Left forelimb (tissue), 1 donor: ENCODE data around the gene RNGTT.
A peak's percentile ranks its signal among the peaks of the same experiment; 100 is the strongest.
"Not testable (repeated sequence)": the region's sequence is repeated elsewhere in the genome, so short reads cannot be mapped to it uniquely, and the experiment has no call there.

Experiments used
- DNase-seq: peaks from one replicate; pipeline ENCODE4 v3.0.0-alpha.2; 2018; ENCODE audit warnings: low spot score

The RNGTT gene

DNA sequence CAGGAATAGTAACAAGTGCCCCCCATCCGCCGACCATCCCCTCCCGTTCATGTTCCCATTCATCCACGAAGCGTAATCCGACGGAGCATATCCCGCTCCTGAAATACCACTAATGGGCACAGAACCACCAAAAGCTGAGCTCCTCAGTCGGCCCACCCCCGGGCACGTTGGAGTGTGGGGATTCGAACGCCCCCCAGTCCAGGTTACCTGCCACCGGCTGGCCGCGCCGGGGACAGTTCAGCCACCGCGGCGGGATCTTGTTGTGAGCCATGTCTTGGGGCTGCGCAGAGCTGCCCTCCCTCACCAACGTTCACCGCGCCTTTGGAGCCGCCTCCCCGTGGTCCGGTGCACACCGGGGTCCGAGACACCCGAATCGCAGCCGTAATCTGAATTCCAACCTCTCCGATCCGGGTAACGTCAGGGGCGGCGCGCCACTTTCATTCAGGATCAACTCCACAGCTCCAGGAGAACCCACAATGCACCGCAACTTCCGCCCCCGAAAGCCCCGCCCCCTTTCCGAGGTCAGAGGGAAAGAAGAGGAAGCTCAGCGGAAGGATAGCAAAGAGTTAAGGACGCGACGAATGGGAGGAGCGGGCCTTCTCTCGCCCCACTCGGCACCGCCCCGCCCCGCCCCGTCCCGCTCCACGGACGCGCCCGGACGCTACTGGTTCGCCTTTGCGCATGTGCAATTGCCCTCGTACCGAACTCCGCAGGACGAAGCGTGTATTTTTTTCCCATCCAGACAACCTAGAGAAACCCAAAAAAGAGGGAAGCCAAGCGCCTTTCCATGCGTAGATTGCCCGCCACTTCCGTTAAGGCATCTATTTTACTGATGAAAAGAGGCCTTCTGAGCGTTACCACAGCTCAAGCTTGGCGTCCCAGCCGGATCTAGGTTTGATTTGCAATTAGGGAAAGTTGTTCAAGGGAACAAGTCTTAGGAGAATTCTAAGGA lies at the start of gene RNGTT:
Gene RNGTT (minus strand): TSS at position 480 of the 952 bp plus-strand sequence. CDS start 209 bp downstream, at position 271.
- peak; percentile 99 for DNase-seq

DNA sequence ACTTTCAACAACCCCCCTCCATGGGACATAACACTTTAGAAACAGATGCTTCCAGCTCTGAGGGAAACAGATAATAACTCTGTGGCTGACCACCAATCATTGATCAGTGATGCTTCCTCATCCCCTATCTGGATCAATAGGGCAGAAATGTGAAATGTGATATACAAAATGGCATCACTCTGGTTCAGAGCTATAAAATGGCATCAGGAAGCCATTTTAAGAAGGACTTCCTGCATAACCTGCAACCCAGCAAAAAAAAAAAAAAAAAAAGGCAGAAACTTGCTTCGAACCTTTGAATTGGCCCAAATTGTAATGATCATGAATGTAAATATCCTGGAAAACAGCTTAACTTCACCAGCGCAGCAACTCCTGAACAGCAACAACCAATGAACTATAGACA lies 48.0 kb upstream of the RNGTT start:
- DNase-seq = no peak

DNA sequence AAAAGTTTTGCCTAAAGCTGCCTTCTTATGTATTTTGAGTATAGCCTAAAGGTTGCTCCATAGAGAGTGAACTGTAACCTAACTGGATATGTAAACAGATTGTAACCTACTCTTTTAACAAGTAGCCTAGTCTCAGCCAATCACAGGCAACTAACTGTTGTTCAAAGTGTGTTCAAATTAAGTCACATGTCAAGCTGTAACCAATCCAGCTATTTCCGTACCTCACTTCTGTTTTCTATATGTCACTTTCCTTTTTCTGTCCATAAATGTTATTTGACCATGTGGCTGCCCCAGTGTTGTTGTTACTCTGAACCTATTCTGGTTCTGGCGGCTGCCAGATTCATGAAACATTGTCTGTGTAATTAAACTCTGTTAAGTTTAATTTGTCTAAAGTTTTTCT lies 47.4 kb upstream of the RNGTT start:
- no peak for DNase-seq

DNA sequence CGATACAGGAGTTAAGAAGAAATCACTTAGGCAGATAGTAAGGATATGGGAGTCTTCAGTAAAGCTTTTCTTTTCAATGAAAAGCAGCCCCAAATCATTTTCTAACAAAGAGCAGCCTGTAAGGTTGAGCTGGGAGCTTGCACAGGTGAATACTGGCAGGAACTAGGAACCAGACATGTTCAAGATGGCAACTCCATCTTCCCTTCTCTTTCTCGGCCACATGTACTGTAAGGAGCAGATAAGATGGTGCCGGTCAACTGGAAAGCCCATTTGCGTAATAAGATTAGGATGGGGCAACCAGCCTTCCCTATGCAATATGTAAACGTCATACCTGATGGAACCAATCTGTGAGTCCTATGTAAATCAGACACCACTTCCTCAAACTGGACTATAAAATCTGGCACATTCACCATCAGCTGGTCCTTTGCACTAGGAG lies 46.2 kb upstream of the RNGTT start:
- DNase-seq = no peak

DNA sequence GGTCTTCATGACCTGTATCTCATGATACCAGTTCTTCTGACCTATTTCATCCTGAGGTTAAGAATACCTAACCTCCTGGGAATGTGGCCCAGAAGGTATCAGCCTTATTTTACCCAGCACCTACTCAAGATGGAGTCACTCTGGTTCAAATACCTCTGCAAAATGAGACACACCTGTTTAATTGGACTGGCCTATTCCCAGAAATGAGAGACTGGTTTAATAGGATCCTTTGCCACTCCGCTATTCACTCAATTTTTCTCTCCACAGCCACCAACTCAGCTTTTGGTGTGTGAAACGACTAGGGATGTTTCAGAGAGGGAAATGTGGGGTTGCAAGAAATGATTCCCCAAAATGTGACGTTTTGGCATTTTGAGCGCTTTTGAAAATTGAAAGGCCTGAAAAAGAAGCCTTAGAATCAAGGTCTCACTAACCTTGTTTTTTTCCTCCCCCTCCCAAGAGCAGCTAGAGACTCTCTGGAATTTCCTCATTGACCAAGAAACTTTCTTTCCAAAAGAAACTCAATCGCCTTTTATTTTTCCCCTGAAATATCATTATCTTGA lies 45.5 kb upstream of the RNGTT start:
- DNase-seq = no peak

DNA sequence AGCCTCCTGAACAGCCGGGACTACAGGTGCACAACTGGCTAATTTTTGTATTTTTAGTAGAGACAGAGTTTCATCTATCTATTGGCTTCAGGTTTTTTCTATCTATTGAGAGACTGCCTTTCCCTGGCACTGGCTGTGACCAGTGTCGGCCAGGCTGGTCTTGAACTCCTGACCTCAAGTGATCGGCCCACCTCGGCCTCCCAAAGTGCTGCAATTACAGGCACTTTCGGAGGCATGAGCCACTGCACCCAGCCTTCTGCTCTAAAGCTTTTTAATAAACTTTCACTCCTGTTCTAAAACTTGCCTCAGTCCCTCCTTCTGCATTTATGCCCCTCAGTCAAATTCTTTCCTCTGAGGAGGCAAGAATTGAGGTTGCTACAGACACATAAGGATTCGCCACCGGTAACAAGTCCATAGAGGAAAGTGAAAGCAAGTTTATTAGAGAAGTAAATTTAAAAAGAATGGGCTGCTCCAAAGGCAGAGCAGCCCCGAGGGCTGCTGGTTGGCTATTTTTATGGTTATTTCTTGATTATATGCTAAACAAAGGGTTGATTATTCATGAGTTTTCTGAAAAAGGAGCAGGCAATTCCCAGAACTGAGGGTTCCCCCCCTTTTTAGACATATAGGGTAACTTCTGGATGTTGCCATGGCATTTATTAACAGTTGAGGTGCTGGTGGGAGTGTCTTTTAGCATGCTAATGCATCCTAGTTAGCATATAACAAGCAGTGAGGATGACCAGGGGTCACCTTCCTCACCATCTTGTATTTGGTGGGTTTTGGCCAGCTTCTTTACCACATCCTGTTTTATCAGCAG lies 44.8 kb upstream of the RNGTT start:
- no peak for DNase-seq

DNA sequence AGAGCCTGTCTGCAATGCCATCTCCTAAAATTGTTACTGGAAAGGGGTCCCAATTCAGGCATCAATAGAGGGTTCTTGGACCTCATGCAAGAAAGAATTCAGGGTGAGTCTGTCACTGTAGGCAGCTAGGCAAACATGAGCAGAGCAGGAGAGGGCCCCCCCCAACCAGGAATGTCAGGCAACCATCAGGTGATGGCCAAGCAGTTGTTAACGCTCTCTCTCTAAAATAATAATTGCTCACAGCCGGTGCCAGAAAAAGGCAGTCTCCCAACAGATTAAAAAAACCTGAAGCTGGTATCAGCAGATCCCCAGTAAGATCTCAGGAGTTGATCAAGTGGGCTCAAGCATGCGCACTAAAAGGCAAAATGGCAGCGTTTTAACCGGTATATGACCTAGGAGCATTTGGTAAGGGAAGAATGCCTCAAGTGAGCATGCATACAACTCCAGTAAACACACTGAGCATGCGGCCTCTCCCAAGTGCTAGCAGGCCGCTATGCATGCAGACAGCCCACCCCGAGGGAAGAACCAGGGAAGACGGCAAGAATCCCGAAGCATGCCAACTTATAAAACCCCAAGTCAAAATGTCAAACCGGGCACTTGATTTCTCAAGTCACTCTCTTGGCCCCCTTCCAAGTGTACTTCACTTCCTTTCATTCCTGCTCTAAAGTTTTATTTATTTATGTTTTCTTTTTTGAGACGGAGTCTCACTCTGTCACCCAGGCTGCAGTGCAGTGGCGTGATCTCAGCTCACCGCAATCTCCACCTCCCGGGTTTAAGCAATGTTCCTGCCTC lies 44.0 kb upstream of the RNGTT start:
- DNase-seq = no peak

DNA sequence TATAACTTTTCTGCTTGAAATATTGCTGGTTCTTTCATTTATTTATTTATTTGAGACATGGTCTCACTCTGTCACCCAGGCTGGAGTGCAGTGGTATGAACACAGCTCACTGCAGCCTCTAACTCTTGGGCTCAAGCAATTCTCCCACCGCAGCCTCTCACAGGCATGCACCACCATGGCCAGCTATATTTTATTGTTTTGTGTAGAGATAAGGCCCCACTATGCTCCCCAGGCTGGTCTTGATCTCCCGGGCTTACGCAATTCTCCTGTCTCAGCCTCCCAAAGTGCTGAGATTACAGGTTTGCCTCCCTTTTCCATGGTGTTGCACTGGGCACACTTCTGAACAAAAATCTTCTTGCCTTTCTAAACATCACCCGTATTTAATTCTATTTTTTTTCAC lies 39.1 kb upstream of the RNGTT start:
- DNase-seq = no peak

DNA sequence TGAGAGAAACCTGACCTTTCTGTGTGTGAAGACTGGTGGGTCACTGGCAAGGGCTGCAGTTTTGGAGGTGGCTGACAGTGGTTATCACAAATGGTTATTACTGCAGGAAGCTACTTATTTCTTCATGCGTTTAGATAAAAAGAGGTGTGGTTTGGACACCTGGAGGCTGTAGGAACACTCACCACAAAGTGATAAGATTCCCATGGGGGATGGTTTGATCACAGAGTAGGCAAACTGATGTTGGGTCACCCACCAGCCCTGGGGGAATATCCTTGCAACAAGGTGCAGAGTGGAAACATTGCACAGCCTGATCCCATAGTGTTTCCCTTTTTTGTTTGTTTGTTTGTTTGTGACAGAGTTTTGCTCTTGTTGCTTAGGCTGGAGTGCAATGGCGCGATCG lies 33.9 kb upstream of the RNGTT start:
- DNase-seq = no peak

DNA sequence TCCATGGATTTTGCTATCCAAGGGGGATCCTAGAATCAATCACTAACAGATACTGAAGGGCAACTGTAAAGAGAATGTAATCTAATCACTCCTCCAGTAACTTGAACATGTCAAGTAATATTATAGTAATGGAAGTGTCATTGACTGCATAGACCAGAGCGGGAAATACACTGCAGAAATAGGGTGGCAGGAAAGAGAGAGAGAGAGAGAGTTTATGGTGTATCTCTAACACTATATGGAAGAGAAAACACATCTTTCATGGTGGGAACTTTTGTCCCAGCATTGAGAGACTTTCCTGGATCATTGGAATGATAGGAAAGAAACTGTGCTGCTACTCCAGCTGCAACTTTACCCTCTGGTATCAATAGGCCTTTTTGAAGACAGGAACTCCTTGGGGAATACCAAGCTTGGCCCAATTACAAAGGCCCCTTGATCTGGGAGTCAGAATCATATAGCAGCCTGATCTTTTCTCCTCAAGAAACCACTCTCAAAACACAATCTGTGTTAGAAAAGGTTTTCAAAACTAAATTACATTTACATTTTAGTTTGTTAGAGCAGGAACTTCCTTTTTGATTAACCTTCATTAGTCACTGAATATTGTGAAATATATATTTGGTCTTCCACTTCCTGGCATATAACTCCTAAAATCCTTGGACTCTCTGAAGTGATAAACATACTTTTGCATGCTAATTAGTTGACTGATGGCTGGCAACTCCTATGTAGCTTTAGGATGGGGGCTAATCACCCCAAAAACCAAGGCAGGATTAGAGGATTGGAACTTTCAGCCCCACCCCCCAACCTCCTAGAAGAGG lies 29.5 kb upstream of the RNGTT start:
- DNase-seq = no peak

DNA sequence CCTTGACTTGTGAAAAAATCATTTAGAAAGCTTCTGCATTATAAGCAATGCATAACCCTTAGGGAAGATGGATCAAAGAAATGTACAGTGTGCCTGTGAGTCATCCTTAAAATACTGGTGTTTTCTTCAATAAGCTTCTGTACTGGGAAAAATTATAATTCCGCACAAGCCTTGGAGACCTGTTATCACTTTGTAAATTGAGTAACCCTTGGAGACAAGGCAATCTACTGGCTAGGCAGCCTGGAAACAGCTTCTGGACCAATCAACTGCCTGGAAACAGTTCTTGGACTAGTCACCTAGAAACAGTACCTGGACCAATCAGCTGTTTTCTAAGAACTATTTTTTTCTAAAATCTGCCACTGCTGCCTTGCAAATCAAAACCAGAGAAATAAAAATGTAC lies 25.8 kb upstream of the RNGTT start:
- no peak for DNase-seq

DNA sequence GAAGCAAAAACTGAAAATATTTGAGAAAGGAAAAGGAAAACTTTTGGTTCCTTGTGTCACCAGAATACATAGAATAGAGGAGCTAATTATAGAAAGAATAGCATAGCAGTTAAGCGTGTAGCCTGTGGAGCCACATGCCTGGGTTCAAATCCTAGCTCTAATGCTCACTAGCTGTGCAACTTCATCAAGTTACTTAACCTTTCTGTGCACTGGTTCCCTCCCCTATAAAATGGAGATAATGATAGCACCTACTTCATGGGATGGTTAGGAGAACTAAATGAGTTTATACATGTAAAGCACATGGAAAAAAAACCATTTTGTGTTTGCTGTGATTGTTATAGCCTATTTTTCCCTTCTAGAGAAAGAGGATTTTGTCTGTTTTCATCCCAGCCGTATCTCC lies 24.5 kb upstream of the RNGTT start:
- DNase-seq = no peak

DNA sequence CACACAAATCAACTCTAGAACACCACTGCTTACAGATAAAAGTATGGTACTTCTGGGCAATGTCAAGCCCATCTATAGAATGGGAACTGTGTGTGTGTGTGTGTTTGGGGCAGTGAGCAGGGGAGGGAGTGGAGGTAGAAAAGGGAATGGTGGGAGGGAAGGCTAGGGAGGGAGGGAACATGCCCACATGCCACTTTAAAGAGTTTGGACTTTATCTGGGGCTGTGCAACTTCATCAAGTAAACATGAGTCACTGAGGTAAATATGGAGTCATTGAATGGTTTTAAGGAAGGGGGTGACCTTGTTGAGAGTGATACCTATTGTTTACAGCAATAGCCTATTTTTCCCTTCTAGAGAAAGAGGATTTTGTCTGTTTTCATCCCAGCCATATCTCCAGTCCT lies 22.5 kb upstream of the RNGTT start:
- no peak for DNase-seq

DNA sequence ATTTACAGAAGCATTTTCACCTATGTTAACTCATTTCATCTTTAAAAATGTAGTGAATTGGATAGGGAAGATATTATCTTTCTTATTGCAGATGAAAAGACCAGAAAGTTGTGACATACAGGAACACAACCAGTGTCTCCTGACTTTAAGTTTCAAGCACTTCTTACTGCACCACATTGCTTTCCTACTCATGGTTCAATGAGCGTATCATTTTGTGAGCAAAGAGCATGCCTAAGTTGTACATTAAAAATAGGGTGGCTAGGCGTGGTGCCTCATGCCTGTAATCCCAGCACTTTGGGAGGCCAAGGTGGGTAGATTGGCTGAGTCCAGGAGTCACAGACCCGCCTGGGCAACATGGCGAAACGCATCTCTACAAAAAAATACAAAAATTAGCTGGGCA lies 21.2 kb upstream of the RNGTT start:
- no peak for DNase-seq

DNA sequence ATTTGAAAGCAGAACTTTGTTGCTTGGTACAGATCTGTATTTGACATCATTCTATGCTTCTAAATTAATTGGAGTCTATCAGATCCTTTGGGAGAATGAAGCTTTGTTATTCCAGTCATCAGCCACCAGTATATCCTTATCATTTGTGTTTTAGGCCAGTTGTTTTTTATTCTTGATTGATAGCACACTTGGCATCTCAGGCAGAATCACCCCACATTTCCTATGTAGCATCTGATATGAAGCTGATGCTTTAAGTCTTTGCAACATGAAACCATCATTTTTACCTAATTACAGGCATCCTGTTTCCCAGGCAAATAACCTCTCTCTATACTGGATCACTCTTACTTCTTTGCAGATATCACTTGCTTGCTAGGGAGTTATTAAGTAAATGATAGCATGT lies 20.7 kb upstream of the RNGTT start:
- DNase-seq = no peak

DNA sequence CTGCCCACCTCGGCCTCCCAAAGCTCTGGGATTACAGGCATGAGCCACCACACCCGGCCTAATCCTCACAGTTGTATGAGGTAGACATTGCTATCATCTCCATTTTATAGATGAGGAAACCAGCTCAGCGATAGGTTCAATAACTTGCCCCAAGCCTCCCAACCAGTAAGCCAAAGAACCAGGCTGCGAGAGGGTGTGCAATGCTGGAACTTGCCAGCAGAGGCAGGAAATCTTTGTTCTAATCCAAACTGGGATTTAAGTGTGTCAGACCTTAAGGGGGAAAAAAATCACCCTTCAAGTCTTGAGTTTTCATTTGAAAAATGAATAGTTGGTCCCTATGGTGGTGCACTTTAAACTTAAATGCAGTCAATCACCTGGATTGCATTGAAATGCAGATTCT lies 20.1 kb upstream of the RNGTT start:
- DNase-seq = no peak

DNA sequence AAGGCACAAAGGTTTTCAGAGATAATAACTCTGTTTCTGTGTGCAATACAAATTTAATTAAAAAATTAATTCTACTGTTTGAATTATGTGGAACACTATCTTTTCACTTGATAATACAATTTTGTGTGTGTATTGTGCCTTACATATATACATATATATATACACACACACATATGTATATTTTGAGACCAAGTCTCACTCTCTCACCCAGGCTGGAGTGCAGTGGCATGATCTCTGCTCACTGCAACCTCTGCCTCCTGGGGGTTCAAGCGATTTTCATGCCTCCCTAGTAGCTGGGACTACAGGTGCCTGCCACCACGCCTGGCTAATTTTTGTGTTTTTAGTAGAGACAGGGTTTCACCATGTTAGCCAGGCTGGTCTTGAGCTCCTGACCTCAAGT lies 19.7 kb upstream of the RNGTT start:
- DNase-seq = not testable (repeated sequence)

DNA sequence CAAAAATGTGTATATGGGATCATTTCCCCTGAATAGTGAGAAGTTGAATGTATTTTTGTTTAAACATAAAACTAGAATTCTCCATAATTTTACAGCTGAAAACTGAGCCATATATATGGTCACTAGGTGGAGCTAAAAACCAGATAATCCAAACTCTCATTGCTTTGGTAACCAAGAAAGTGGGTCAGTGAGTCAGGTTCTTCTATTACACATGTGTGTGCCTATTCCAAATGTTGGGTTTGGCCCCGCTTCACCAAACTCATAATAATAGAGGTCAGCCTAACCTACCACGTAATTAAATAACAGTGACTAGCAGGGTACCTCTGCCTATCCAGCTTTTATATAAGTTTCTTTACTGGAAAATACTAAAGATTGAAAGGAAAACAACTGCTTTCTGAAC lies 19.3 kb upstream of the RNGTT start:
- no peak for DNase-seq

DNA sequence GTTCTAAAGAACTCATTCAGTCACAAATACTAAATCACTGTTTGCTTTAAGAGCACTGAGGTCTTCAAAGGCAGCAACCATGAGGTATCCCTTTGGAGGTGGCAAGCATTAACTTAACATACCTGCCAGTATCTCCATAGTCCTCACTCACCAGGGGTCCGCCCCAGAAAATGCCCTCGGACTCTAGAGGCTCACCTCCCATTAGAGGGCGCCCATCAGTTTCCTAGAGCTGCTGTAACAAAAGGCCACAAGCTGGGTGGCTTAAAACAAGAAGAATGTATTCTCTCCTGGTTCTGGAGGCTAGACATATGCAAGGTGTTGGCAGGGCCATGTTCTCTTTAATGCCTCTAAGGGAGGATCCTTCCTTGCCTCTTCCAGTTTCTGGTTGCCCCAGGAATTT lies 12.0 kb upstream of the RNGTT start:
- DNase-seq = no peak

DNA sequence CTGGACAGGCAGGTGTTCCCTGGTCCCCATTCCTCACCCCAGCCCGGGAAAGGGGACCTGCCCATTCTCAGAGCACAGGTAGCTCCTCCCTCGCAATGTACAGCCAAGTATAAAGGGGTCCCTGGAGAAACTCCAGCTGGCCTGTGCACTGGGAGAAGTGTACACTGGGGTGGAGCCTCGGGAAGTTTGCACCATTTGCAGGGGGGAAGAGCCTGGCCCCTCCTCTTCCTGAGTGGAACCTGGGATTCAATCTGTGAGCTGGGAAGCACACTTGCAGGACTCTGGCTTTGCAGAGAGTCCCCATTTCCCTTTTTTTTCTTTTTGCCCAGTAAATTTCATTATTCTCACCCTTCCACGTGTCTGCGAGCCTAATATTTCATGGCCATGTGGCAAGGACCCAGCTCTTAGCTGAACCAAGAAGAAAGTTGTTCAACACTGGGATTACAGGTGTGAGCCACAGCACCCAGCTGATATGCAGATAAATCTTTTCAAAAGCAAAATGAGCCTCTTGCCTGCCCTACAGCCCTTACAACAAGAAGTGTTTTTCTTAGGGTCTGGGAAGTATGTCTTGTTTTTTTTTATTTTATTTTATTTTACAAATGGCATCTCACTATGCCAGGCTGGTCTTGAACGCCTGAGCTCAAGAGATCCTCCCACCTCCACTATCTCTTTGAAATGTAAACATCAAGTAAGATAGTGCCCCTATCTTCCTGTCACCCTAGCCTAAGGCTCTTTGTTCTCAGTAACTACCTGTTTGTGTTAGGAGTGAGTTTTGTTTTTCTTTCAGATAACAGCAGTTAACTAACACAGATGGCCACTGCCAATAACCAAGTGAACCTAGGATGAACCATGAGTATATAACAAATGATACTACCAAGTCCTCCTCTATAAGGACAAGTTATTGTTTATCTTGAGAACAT lies 9.3 kb upstream of the RNGTT start:
- DNase-seq = no peak
